Kidney tubule cell (primary cell): ENCODE measurements around the gene LRRK1.

ENCODE experiments used
- DNase-seq: peaks from one replicate; pipeline ENCODE4 v3.0.0-alpha.2; 2018; ENCODE audit warnings: low spot score

The LRRK1 gene

DNA sequence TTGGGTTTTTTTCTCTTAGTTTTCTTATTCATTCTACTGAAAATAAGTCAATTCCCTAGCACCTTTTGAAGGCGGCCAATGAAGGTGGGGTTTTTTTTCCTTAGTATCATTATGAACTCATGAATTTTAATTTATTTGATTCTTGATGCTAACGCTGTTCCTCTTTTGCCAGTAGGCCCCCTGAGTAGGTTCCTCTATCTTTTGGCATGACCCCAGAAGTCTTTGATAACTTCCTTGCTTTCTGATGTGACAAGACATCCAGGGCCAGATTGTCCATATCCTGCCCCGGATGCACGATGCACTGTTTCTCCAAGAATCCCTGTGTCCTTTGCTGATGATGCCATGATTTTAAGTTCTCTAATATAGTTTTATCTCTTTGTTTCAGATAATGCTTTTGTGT is 20.6 kb downstream of the LRRK1 start:
- no peak for DNase-seq

DNA sequence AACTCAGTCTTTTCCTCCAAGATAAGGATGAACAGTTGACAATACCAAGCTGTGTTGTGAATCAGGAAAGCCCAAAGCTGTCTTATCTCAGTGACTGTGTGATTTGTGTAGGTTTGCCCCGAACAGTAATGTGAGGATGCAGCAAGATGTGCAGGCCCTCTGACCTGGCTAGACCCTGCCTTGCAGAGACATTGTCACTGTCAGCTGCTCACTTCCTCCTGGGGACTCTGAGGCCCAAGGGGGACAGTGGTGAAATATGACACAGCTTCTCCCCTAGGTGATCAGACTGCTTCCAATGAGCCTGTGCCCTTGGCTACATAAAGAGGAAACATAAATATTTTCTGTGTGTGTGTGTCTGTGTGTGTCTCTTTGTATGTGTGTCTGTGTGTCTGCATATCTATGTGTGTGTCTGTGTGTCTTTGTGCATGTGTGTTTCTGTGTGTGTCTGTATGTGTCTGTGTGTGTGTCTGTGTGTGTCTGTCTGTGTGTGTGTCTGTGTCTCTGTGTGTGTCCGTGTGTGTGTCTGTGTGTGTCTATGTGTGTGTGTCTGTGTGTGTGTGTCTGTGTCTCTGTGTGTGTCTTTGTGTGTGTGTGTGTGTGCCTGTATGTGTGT is 21.7 kb downstream of the LRRK1 start:
- DNase-seq: no peak

GRCh38 chr15:100941536-100941935 is 22.4 kb downstream of the LRRK1 start:
- DNase-seq: no peak

DNA sequence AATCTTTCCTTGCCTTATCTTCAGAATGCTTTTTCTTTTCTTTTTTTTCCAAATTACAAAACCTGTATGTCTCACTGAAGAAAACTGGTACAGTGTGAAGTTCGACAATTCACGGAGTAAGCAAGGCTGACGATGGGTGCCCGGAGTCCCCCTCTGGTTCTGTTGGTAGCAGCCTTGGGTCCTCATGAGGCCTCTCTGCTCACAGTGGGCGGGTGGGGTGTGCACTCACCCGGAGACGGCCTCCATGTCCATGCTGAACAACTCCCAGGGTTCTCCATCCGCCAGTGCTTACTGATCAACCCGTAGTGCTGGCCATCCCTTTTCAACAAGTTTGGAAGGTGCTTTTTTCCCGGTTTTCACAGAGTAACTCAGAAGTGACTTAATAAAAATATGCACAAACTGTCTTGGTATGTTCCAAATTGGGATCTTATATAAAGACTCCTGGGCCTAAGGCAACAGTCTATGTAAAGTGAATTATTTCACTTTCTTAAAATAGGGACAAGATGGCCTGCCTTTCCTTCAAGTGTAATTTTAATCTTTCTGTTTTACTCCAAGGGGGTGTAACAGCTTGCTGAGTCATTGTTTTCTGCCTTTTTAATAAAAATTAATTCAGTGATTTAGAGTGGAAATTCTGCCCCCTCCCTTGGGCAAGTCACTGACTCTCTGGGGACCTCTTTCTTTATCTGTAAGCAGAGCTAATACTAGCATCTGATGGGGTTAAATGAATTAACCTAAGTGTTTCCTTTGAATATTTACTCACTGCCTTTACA is 23.7 kb downstream of the LRRK1 start:
- no peak for DNase-seq

GRCh38 chr15:100944244-100944895 is 25.2 kb downstream of the LRRK1 start:
- DNase-seq: no peak

- DNase-seq: no peak
Observed at GRCh38 chr15:100944986-100945385, 25.8 kb downstream of the LRRK1 start.

DNA sequence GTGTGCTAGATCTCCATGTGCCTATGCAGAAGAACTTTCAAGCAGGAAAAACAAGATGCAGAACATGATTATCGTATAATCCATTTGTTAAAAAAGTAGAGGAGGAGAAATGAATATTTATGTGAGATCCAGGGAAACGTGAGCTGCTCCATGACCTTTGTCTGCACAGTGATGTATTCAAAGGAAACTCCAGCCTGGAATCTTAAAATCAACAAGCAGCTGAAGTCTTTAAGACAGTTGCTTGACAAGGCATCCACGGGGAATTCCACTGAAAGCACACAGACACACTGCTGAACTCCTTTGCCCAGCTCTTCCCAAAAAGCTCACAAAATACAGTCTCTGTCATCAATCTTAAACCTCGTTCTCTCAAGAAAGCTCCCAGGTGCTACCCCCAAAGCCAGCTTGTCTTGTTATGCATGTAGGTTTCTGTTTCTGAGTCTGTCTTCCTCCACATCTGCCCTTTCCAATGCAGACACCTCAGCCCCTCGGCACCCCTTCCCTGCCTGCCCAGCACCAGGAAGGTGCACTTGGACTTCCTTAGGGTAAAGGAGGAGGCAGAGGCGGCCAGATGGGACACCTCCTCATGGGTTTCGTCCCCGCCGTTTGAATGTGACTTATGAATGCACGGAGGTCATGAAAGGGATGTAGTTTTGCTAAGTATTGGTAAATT is 28.7 kb downstream of the LRRK1 start:
- no peak for DNase-seq

- DNase-seq: no peak
Observed at GRCh38 chr15:100948430-100948762, 29.2 kb downstream of the LRRK1 start.

DNA sequence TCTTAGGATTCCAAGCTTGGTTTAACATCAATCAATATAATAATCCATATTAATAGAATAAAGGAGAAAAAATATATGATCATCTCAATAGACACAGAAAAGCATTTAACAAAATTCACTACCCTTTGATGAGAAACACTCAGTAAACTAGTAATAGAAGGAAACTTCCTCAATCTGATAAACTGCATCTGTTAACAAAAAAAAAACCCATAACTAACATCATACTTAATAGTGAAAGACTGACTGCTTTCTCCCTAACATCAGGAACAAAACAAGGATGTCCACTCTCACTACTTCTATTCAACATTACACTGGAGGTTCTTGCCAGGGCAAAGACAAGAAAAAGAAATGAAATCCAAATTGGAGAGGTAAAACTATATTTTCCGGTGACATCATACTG is 30.5 kb downstream of the LRRK1 start:
- no peak for DNase-seq

DNA sequence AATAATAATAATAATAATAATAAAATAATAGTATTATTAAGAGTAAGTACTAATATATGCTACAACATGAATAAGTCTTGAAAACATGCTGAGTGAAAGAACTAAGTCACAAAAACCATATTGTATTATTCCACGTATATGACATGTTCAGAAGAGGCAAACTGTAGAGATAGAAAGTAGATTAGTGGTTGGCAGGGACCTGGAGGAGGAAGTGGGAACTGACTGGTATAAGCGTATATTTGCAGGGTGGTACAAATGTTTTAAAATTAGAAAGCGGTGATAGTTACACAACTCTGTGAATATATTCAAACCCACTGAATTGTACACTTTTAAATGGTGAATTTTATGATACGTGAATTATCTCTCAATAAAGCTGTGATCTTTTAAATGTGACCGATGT is 32.8 kb downstream of the LRRK1 start:
- no peak for DNase-seq

DNA sequence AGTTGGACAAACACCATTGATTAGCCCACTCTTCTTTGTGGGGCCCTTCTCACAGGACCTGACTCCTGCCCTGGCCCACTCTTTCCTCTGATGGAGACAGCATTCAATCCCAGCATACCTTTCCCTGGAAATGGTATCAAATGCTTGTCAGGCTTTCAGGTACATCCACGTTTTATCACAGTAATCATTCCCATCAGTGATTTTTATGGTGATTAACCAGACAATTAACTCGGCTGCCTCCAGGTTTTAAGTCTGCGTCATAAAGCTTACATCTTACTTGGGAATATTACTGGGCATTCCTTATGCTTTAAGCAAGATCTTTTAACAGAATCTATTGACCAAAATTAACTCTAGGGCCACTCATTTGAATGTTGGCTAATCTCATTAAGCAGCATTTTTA is 33.4 kb downstream of the LRRK1 start:
- no peak for DNase-seq

DNA sequence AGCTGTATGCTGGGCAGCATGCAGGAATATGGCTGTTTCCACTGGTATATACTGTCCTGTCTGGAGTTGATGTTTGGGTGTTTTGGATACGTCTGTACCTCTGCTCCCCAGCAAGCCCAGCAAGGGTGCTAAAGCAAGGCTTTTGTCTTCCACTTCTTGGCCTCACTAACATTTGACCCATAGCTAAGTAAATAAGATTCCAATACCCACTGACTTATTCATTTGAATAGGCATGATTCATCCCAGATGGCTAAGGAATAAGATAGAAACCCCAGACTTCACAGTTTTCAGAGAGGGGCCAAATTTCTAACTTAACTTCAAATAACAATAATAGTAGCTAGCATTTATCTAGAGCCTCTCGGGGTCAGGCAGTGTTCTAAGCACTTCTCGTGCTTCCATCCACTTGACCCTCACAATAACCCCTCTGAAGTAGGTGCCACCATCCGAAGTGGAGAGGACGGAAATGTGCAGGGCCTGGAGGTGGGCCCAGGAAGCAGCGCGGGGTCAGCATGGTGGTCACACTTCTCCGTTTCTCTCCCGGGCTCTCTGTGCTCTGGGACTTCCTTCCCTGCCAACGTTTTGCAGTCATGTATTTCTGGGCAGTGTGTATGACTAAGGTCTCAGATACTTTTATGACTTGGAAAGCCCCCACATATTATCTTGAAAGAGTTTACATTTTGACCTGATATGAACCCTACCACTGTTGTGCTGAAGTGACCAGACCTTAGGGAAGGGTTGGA is 39.3 kb downstream of the LRRK1 start:
- peak; percentile 79 for DNase-seq

DNA sequence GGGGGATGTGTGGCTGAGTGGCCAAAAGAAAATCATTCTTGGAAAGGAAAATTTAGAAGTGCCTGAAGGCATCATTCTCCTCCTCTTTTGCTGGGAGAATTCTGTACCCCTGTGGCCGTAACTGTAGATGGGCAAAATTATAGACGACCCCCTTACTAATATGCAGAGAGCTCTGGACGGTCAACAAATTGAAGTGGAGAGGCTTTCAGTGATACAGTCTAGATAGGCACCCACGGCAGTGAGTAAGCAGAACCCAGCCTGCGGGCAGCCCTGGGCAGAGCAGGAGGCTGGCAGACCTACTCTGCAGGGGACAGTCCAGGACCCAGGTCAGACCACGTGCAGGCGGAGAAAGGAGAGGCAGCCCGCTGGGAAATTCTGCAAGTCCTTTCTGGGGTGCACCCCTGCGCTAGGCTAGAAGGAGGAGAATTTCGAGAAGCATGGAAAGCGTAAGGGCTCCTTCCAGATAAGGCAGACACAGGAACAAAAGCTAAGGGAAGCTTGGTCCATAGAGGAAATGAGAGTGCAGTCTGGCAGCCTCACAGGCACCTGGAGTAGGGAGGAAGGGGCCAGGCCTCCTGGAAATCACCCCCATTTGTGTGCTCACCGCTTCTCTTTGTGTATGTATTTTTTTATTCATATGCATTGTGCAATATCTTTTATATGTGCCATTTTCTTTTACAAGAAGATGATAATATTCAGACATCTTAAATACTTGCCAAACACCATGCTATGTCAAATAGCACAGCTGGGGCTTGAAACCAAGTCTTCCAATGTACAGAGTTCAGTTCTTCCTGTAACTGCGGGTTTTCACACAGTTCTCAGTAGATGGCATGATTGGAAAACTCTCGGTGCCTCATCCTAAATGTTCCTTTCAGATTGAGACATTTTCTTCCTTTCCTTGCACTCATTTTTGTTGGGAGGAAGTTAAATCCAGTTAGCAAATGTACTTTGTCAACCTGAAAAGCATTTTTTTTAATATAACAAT is 40.2 kb downstream of the LRRK1 start:
- DNase-seq: no peak

- peak; percentile 88 for DNase-seq
Observed at GRCh38 chr15:100966997-100967396, 47.8 kb downstream of the LRRK1 start.

DNA sequence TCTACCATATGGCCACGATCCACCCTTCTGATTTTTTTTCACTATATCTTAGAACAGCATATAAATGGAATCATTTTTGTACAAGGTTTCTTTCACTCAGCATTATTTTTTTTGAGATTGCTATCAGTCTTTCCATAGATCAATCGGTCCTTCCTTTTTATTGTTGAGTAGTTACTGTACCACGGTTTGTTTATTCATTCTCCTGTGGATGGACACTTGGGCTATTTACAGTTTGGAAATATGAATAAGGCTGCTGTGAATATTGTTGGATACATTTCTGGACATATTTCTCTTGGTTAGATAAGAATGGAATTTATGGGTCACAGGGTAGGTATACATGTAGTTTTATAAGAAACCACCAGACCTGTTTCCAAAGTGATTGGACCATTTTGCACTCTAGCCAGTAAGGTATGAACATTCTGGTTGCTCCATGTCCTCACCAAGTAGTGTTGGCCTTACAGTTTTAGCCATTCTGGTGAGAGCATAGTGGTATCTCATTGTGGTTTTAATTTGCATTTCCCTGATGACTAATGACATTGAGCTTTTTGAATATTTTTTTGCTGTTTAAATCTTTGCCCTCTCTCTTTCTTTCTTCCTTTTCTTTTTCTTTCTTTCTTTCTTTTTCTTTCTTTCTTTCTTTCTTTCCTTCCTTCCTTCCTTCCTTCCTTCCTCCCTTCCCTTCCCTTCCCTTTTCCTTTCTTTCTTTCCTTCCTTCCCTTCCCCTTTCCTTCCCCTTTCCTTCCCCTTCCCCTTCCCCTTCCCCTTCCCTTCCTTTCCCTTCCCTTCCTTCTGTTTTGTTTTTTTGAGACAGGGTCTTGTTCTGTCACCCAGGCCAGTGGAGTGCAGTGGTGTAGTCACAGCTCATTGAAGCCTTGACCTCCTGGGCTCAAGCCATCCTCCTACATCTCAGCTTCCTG is 49.2 kb downstream of the LRRK1 start:
- peak; percentile 78 for DNase-seq

- no peak for DNase-seq
Observed at GRCh38 chr15:100972975-100973350, 53.8 kb downstream of the LRRK1 start.

DNA sequence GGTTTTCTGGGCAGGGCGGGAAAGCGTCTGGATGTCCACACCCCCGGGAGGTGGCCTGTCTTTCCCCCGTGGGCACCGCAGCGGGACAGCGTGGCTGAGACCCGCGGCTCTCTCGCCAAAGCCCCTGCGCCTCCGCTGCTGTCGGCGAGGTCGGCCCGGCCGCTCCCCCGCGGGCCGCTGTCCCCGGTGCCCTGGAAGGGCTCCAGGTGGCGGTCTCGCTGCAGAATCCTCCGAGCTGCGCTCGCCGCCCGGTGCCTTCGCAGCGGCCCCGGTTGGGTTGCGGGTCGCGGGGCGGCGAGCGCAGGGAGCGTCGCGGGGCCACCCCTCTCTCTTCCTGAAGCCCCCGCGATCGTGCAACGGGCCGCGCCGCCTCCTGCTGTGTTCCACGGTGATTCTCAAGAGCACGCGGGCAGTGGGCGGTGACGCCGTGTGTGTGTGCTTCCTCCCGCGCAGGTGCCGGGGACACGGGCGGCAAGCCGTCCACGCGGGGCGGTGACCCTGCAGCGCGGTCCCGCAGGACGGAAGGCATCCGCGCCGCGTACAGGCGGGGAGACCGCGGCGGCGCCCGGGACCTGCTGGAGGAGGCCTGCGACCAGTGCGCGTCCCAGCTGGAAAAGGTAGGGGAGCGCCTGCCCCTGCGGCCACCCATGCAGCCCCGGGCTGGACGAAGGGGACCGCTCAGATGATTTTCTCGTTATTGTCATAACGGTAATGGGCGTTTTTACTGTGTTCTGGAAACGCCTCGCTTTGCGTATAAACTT is 54.4 kb downstream of the LRRK1 start:
- peak; percentile 11 for DNase-seq

DNA sequence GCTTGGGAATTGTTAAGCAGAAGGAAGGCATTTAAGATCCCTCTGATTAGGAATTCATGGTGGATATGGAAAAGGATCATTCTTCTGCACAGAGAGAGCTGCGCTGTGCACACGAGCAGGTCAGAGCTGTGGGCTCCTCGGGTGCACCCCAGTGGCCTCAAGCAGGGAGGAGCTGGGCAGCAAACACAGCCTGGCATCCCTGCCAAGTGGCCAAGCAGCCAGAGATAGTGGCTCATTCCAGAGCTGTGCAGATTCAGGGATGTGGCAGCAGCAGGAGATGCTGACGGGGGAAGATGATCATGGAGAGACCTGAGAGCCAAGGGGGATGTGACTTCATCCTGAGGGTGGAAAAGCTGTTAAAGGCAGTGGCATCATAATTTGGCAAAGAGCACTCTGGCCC is 55.9 kb downstream of the LRRK1 start:
- DNase-seq: no peak

DNA sequence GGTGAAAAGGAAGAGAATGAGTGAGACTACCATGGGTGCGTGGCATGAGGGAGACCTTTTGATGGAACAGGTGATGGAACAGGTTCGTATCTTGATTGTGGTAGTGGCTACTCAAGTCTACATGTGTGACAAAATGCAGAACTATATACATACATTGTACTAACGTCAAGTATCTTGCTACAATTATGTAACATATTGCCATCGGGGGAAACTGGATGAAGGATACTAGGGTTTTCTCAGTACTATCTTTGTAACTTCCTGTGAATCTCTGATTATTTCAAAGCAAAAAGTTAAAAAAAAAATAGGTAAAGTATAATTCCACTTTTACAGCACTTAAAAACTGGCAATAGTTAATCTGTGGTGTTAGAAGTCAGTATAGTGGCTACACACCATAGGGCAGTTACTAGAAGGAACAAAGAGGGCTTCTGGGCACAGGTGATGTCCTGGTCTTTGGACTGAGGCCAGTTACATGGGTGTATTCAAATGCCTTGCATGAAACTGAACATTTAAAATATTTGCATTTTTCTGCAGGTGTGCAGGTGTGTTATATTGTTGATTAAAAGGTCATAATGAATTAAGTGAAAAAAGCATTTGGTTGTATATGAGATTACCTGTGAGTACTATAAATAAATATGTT is 61.4 kb downstream of the LRRK1 start:
- DNase-seq: no peak
